DOHH2 (cell line): ENCODE measurements around the gene DIPK1A.

ENCODE experiments used
- H3F3A ChIP-seq: fragments of 200-600 bp; sonication (generic), shearing (Covaris generic); 2 replicates; pipeline ENCODE4 v1.6.0; 2016; ENCODE audit warnings: antibody characterized with exemption, mild to moderate bottlenecking; ENCODE audit not compliant: control insufficient read depth, insufficient read depth
- H3K27ac ChIP-seq: fragments of 200-600 bp; sonication (generic); 2 replicates; pipeline ENCODE4 v1.5.1; 2014; ENCODE audit warnings: low read depth, mild to moderate bottlenecking, low read length, moderate library complexity
- H3K27me3 ChIP-seq: fragments of 200-600 bp; sonication (generic); 2 replicates; pipeline ENCODE4 v1.6.1; 2014; ENCODE audit warnings: mild to moderate bottlenecking, low read length, mixed read lengths; ENCODE audit not compliant: control insufficient read depth
- H3K36me3 ChIP-seq: fragments of 200-600 bp; sonication (generic); 2 replicates; pipeline ENCODE4 v1.6.1; 2014; ENCODE audit warnings: mild to moderate bottlenecking, low read length, moderate library complexity, mixed read lengths; ENCODE audit not compliant: control insufficient read depth
- H3K4me1 ChIP-seq: fragments of 200-600 bp; sonication (generic); 2 replicates; pipeline ENCODE4 v1.6.1; 2014; ENCODE audit warnings: mild to moderate bottlenecking, low read length, mixed read lengths; ENCODE audit not compliant: control insufficient read depth
- H3K4me2 ChIP-seq: fragments of 200-600 bp; sonication (generic); 2 replicates; pipeline ENCODE4 v1.6.0; 2014; ENCODE audit warnings: mild to moderate bottlenecking, low read length, moderate library complexity
- H3K4me3 ChIP-seq: fragments of 200-600 bp; sonication (generic); 2 replicates; pipeline ENCODE4 v1.5.1; 2014; ENCODE audit warnings: mild to moderate bottlenecking, low read length, mixed read lengths
- H3K79me2 ChIP-seq: fragments of 200-600 bp; sonication (generic); 2 replicates; pipeline ENCODE4 v1.6.1; 2014; ENCODE audit warnings: mild to moderate bottlenecking, low read length, mixed read lengths; ENCODE audit not compliant: control insufficient read depth
- H3K9me2 ChIP-seq: fragments of 200-600 bp; sonication (generic); replicated peaks from 2 replicates; pipeline ENCODE4 v1.6.1; 2014; ENCODE audit warnings: mild to moderate bottlenecking, low read length, mixed read lengths; ENCODE audit not compliant: control insufficient read depth
- H3K9me3 ChIP-seq: fragments of 200-600 bp; sonication (generic); 2 replicates; pipeline ENCODE4 v1.6.1; 2014; ENCODE audit warnings: antibody characterized with exemption, low read length, mixed read lengths; ENCODE audit not compliant: control insufficient read depth, insufficient read depth
- H4K20me1 ChIP-seq: fragments of 200-600 bp; sonication (generic); 2 replicates; pipeline ENCODE4 v1.6.0; 2014; ENCODE audit warnings: low read depth, mild to moderate bottlenecking, antibody characterized with exemption, low read length, moderate library complexity; ENCODE audit not compliant: control insufficient read depth, insufficient read depth
- EZH2phosphoT487 ChIP-seq: fragments of 200-600 bp; sonication (generic); IDR thresholded peaks from 2 replicates; pipeline ENCODE4 v1.6.1; 2017; ENCODE audit warnings: borderline replicate concordance, mild to moderate bottlenecking, antibody characterized with exemption, low read length, moderate library complexity, mixed read lengths
- TF ChIP-seq, protein P1 (sequence below): fragments of 200-600 bp; sonication (generic); IDR thresholded peaks from one replicate; pipeline ENCODE4 v1.5.1; 2014; ENCODE audit warnings: antibody characterized with exemption, mild to moderate bottlenecking, low read depth, low read length; ENCODE audit not compliant: poor library complexity, severe bottlenecking

Gene DIPK1A

DNA sequence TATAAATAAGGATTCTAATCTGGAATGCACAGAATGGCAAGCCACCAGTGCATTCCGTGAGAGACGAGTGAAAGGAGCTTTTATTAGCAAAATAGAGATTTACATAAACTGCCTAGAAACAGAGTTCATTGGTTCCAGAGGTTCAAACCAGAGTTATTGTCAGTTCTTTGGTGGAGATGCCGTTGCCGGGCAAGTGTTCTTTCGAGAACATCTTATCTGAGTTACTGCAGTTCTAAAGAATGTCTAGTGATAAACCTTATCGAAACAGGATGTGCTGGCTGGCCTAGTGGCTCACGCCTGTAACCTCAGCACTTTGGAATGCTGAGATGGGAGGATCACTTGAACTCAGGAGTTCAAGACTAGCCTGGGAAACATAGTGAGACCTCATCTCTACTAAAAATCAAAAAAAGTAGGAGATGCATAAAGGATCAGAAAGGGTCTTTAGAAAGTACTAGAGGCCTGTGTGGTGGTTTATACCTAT lies 156.5 kb downstream of the DIPK1A start:
- H3K4me1 ChIP-seq: no peaks in the 10 kb centered on the region
- TF ChIP-seq, protein P1, sequence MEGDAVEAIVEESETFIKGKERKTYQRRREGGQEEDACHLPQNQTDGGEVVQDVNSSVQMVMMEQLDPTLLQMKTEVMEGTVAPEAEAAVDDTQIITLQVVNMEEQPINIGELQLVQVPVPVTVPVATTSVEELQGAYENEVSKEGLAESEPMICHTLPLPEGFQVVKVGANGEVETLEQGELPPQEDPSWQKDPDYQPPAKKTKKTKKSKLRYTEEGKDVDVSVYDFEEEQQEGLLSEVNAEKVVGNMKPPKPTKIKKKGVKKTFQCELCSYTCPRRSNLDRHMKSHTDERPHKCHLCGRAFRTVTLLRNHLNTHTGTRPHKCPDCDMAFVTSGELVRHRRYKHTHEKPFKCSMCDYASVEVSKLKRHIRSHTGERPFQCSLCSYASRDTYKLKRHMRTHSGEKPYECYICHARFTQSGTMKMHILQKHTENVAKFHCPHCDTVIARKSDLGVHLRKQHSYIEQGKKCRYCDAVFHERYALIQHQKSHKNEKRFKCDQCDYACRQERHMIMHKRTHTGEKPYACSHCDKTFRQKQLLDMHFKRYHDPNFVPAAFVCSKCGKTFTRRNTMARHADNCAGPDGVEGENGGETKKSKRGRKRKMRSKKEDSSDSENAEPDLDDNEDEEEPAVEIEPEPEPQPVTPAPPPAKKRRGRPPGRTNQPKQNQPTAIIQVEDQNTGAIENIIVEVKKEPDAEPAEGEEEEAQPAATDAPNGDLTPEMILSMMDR: no peak
- H3K27ac ChIP-seq: no peak overlapping the region
- H3F3A ChIP-seq: no peaks in the 10 kb centered on the region
- H3K27me3 ChIP-seq: no peaks in the 10 kb centered on the region
- no peak overlapping the region for H3K4me3 ChIP-seq
- no peak overlapping the region for H3K4me2 ChIP-seq
- no peaks in the 10 kb centered on the region for H3K36me3 ChIP-seq
- H4K20me1 ChIP-seq: no peaks in the 10 kb centered on the region
- no peaks in the 10 kb centered on the region; the same call in 1 of the 2 replicates for H3K9me3 ChIP-seq
- no peaks in the 10 kb centered on the region for H3K79me2 ChIP-seq
- H3K9me2 ChIP-seq: no peaks in the 10 kb centered on the region

DNA sequence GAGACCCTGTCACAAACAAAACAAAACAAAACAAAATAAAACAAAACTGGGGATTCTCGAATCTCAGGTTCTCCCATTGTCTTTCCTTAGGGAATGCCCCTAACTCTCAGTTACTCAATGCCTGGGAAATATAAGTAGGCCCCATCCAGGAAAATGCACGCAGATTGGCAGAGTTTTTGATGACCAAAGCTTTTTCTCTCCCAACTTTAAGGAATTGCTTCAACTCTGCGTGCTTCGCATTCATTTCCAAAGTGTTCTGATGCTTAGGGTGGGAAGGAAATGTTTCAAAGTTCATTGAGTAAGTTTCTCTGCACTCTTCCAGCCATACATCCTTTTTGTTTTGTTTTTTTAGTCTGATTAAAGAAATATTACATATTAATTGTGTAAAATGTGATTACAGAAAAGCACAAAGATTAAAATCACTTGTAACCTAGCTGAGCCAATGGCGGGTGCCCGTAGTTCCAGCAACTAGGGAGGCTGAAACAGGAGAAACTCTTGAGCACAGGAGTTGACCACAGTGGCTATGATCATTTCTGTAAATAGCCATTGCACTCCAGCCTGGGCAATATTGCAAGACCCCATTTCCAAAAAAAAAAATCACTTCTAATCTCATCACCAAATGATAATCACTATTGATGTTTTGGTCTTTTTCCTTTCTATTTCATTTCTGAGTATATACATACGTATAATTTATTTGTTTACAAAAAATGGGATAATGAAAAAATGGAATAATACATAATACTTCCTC lies 157.9 kb downstream of the DIPK1A start:
- Histone ChIP-seq H4K20me1 (no peaks in the 10 kb centered on the region), H3F3A (no peaks in the 10 kb centered on the region)

GRCh38 chr1:92797961-92798360 lies 163.3 kb downstream of the DIPK1A start:
- Histone ChIP-seq H4K20me1 (no peaks in the 10 kb centered on the region), H3K9me3 (no peaks in the 10 kb centered on the region), H3K9me2 (no peaks in the 10 kb centered on the region), H3K27me3 (peaks cover 12% of the 10 kb centered on the region), H3K4me1 (no peaks in the 10 kb centered on the region), H3K4me3 (no peak overlapping the region), H3K27ac (no peak overlapping the region), H3K79me2 (no peaks in the 10 kb centered on the region), H3K36me3 (no peaks in the 10 kb centered on the region), H3K4me2 (no peak overlapping the region), H3F3A (no peaks in the 10 kb centered on the region)
- TF ChIP-seq, protein P1: no peak
- TF ChIP-seq EZH2phosphoT487: no peak

More for the DNA sequence above, 157.9 kb downstream of the DIPK1A start:
- no peaks in the 10 kb centered on the region for H3K4me1 ChIP-seq
- TF ChIP-seq EZH2phosphoT487: no peak
- TF ChIP-seq, protein P1: no peak
- no peak overlapping the region for H3K4me3 ChIP-seq
- no peaks in the 10 kb centered on the region for H3K9me2 ChIP-seq
- H3K36me3 ChIP-seq: no peaks in the 10 kb centered on the region
- H3K9me3 ChIP-seq: no peaks in the 10 kb centered on the region; the same call in 1 of the 2 replicates
- H3K27me3 ChIP-seq: no peaks in the 10 kb centered on the region
- H3K4me2 ChIP-seq: no peak overlapping the region
- H3K27ac ChIP-seq: no peak overlapping the region
- no peaks in the 10 kb centered on the region for H3K79me2 ChIP-seq
